Glutamatergic neuron (in vitro differentiated cells): Measurements from ENCODE around the gene EIF3F. TPM values are rescaled to one million over a fixed set of nuclear protein-coding genes. Genes with fewer than 3 reads are reported as not detected.

Source experiments
- DNase-seq: peaks from one replicate; pipeline ENCODE4 v3.0.0; 2022
- H3K27ac Mint-ChIP-seq: one replicate; pipeline ENCODE4 v1.8.0; 2020; ENCODE audit warnings: mild to moderate bottlenecking, mixed read lengths, inconsistent platforms; ENCODE audit not compliant: unreplicated experiment
- H3K27me3 Mint-ChIP-seq: one replicate; pipeline ENCODE4 v1.8.0; 2020; ENCODE audit warnings: mild to moderate bottlenecking, moderate library complexity, mixed read lengths, inconsistent platforms; ENCODE audit not compliant: unreplicated experiment
- H3K36me3 Mint-ChIP-seq: one replicate; pipeline ENCODE4 v1.8.0; 2020; ENCODE audit warnings: mild to moderate bottlenecking, mixed read lengths, inconsistent platforms; ENCODE audit not compliant: unreplicated experiment
- H3K4me1 Mint-ChIP-seq: one replicate; pipeline ENCODE4 v1.8.0; 2020; ENCODE audit warnings: mild to moderate bottlenecking, low read depth, mixed read lengths, inconsistent platforms; ENCODE audit not compliant: unreplicated experiment
- H3K4me3 Mint-ChIP-seq: one replicate; pipeline ENCODE4 v1.8.0; 2020; ENCODE audit warnings: mild to moderate bottlenecking, mixed read lengths, inconsistent platforms; ENCODE audit not compliant: unreplicated experiment
- H3K9me3 Mint-ChIP-seq: one replicate; pipeline ENCODE4 v1.8.0; 2020; ENCODE audit warnings: mild to moderate bottlenecking, moderate library complexity, mixed read lengths, inconsistent platforms; ENCODE audit not compliant: unreplicated experiment
- CTCF ChIP-seq: fragments of 200-600 bp; sonication (generic); IDR thresholded peaks from one replicate; pipeline ENCODE4 v1.5.0; 2021; ENCODE audit not compliant: partially characterized antibody, unreplicated experiment
- total RNA-seq: library from RNA; stranded (reverse); fragmentation: NEBNext Ultra II Directional; extraction: Animal tissue kit (Norgen Biotek cat#: 25700); gene quantifications from one replicate; pipeline ENCODE4 v1.2.1, GENCODE V29; 2021; ENCODE audit not compliant: unreplicated experiment

The EIF3F gene
- total RNA-seq, 1 donor from 2014 or later: 217 TPM

GRCh38 chr11:8038811-8039529, 51.8 kb downstream of the EIF3F start:
- DNase-seq: no peak
- Mint-ChIP-seq H3K4me3 (peak overlapping the region; percentile 28), H3K36me3 (no peaks in the 10 kb centered on the region), H3K27ac (peak overlapping the region; percentile 49), H3K4me1 (peaks cover 20% of the 10 kb centered on the region), H3K9me3 (peaks cover 7% of the 10 kb centered on the region), H3K27me3 (peaks cover 9% of the 10 kb centered on the region)
- TF ChIP-seq CTCF: no peak

- H3K27ac Mint-ChIP-seq: no peak overlapping the region
- no peaks in the 10 kb centered on the region for H3K36me3 Mint-ChIP-seq
- H3K27me3 Mint-ChIP-seq: peaks cover 9% of the 10 kb centered on the region
- DNase-seq: no peak
- peaks cover 7% of the 10 kb centered on the region for H3K9me3 Mint-ChIP-seq
- TF ChIP-seq CTCF: no peak
- H3K4me1 Mint-ChIP-seq: peaks cover 20% of the 10 kb centered on the region
- H3K4me3 Mint-ChIP-seq: no peak overlapping the region
Measured at GRCh38 chr11:8039530-8040260, 52.6 kb downstream of the EIF3F start.

GRCh38 chr11:8040261-8040920, 53.3 kb downstream of the EIF3F start:
- Mint-ChIP-seq H3K4me3 (no peak overlapping the region), H3K9me3 (peaks cover 6% of the 10 kb centered on the region), H3K27ac (no peak overlapping the region), H3K27me3 (peaks cover 7% of the 10 kb centered on the region), H3K4me1 (peaks cover 18% of the 10 kb centered on the region), H3K36me3 (no peaks in the 10 kb centered on the region)
- DNase-seq: no peak
- no peak for TF ChIP-seq CTCF

- peaks cover 4% of the 10 kb centered on the region for H3K27me3 Mint-ChIP-seq
- H3K4me3 Mint-ChIP-seq: no peak overlapping the region
- no peak for TF ChIP-seq CTCF
- no peaks in the 10 kb centered on the region for H3K36me3 Mint-ChIP-seq
- no peak for DNase-seq
- H3K4me1 Mint-ChIP-seq: peaks cover 14% of the 10 kb centered on the region
- no peak overlapping the region for H3K27ac Mint-ChIP-seq
- H3K9me3 Mint-ChIP-seq: peaks cover 6% of the 10 kb centered on the region
Measured at GRCh38 chr11:8040921-8041285, 53.8 kb downstream of the EIF3F start.
